GM19328 (cell line): Measurements from ENCODE around the gene TTLL8.
"Not testable (repeated sequence)": the region's sequence is repeated elsewhere in the genome, so short reads cannot be mapped to it uniquely, and the experiment has no call there.

Experiments
- ATAC-seq: cut with Tn5 transposase; IDR thresholded peaks from one replicate; pipeline ENCODE4 v1.9.1; 2021; ENCODE audit warnings: mild to moderate bottlenecking, moderate library complexity; ENCODE audit not compliant: unreplicated experiment

The TTLL8 gene

GRCh38 chr22:49992921-49993648, 65.0 kb downstream of the TTLL8 start:
- ATAC-seq: no peak

DNA sequence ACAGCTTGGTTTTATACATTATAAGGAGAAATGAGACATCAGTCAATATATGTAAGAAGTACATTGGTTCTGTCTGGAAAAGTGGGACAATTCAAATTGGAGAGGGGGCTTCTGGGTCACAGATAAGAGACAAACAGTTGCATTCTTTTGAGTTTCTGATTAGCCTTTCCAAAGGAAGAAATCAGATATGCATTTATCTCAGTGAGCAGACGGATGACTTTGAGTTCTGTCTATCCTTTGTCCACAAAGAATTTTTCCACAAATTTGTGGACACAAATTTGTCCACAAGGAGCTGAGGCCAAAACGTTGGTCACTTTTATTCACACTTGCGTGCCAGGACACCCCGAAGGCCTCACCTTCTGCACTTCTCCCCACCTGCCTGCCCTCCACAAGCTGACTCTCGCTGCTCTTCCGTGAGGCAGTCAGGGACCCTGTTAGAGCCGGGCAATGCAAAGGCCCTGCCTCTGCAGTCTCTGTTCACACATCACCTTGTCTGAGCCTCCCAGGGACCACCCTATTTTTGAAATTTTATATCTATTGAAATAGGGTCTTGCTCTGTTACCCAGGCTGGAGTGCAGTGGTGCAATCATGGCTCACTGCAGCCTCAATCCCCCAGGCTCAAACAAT, 66.1 kb downstream of the TTLL8 start:
- ATAC-seq: no peak

- ATAC-seq: no peak
Observed at GRCh38 chr22:49991167-49991566, 66.9 kb downstream of the TTLL8 start.

DNA sequence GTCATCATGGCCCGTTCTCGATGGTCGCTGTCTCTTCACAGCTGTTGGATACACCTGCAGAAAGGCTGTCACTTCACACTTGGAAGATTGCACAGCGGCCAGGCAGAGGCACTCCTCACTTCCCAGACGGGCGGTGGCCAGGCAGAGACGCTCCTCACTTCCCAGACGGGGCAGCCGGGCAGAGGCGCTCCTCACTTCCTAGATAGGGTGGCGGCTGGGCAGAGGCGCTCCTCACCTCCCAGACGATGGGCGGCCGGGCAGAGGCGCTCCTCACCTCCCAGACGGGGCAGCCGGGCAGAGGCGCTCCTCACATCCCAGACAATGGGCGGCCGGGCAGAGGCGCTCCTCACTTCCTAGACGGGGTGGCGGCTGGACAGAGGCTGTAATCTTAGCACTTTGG, 68.3 kb downstream of the TTLL8 start:
- ATAC-seq: not testable (repeated sequence)

DNA sequence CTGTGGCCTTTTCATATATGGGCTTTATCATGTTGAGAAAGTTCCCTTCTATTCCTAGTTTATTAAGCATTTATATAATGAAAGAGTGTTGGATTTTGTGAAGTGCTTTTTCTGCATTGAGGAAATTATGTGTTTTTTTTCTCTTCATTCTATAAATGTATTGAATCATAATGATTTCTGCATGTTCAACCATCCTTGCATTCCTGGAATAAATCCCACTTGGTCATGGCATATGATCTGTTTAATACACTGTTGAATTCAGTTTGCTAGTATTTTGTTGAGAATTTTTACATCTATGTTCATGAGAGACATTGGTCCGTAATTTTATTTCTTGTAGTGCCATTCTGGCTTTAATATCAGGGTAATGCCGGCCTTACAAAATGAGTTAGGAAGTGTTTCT, 71.8 kb downstream of the TTLL8 start:
- no peak for ATAC-seq

GRCh38 chr22:49983148-49984042, 74.7 kb downstream of the TTLL8 start:
- ATAC-seq: no peak

DNA sequence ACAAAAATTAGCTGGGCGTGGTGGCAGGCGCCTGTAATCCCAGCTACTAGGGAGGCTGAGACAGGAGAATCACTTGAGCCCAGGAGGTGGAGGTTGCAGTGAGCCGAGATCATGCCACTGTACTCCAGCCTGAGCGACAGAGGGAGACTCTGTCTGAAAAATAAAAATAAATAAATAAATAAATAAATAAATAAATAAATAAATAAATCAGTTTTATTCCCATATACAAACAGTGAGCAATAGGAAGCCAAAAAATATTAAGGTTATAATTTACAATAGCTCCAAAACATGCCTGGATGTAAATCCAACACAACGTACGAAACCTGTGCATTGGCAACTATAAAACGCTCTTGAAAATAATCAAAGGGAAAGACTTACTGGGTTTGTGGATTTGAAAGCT, 76.3 kb downstream of the TTLL8 start:
- ATAC-seq: not testable (repeated sequence)

GRCh38 chr22:49979587-49980264, 78.4 kb downstream of the TTLL8 start:
- ATAC-seq: no peak

- ATAC-seq: no peak
Observed at GRCh38 chr22:49977578-49977977, 80.5 kb downstream of the TTLL8 start.

DNA sequence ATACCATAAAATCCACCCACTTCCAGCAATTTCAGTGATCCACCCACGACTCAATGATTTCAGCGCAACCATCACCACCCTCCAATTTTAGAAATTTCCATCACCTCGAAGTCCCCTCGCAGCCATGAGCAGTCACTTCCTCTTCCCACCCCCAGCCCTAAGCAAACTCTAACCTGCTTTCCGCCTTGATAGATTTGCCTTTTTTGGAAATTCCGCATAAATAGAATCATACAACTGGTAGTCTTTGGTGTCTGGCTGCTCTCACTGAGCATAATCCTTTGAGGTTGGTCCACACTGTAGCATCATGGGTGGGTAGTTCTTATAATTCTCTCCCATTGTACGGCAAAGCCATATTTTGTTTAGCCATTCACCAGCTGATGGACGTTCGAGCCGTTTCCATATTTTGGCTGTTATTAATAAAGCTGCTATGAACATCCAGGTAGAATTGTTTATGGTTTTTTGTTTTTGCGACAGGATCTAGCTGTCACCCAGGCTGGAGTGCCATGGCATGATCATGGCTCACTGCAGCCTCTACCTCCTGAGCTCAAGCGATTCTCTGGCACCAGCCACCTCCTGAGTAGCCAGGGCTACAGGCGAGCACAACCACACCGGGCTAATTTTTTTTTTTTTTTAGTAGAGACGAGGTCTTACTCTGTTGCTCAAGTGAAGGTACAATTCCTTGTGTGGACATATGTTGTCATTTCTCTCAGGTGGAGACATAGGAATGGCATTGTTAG, 81.5 kb downstream of the TTLL8 start:
- no peak for ATAC-seq

- ATAC-seq: no peak
Observed at GRCh38 chr22:49975543-49976389, 82.3 kb downstream of the TTLL8 start.

DNA sequence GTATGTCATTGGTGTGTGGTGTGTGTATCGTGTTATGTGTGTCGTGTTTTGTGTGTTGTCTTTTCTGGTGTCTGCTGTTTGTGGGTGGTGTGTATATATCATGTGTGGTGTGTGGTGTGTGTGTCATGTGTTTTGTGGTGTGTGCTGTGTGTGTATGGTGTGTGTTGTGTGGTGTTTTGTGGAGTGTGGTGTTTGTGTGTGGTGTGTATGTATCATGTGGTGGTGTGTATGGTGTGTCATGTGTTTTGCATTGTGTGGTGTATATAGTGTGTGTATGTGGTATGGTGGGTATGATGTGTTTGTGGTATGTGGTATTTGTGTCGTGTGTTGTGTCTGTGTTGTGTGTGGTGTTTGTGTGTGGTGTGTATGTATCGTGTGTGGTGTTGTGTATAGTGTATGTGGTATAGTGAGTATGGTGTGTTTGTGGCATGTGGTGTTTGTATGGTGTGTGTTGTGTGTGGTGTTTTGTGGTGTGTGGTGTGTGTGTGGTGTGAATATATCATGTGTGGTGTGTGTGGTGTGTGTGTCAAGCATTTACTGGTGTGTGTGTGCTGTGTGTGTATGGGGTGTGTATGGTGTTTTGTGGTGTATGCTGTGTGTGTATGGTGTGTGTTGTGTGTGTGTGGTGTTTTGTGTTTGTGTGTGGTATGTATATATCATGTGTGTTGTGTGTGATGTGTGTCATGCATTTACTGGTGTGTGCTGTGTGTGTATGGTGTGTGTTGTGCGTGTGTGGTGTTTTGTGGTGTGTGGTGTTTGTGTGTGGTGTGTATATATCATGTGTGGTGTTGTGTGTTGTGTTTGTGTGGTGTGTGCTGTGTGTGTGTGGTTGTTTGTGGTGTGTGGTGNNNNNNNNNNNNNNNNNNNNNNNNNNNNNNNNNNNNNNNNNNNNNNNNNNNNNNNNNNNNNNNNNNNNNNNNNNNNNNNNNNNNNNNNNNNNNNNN, 84.8 kb downstream of the TTLL8 start:
- ATAC-seq: no peak

GRCh38 chr22:49972163-49973017, 85.7 kb downstream of the TTLL8 start:
- no peak for ATAC-seq

DNA sequence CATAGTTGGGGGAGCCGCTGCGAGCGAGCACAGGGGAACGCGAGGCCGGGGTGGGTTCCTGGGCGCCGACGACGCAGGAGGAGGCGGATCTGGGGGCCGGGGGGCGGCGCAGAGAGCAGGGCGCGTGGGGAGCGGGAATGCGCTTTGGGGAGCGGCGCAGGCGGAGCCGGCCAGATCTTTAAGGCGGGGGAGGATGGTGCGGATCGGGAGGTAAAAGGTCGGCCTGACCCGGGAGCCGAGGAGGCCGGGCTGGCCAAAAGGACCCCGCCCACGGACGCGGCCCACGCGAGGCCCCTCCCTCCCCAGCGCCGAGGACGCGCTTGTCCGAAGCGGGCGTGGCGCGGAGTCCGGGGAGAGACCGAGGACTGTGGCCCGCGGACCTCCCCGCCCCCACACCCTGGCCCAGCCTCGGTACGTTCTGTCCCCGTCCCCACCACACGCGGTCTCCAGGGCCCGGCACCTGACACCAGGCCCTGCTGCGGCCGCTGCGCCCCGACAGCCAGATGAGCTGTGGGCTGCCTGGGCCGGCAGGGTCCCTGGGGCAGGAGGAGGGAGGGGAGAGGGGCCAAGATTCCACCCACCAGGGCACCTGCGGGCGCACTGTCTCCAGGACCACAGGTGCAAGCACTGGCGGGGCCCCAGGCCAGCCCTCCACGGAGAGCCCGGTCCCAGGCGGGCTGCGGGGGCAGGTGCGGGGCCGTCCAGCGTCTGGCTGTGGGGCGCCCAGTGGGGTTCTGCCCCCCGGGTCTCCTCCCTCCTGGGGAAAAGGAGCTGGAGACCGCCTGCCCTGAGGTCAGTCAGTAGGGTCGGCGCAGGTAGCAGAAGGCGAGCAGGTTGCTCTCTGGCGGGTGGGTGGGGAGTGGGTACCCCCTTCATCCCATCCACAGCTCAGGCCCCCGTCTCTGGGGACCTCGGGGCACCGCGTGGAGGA, 86.6 kb downstream of the TTLL8 start:
- ATAC-seq: peak; percentile 20

GRCh38 chr22:49970528-49971231, 87.4 kb downstream of the TTLL8 start:
- peak; percentile 56 for ATAC-seq
